ENCODE results near the gene MYL3.

The MYL3 gene

DNA sequence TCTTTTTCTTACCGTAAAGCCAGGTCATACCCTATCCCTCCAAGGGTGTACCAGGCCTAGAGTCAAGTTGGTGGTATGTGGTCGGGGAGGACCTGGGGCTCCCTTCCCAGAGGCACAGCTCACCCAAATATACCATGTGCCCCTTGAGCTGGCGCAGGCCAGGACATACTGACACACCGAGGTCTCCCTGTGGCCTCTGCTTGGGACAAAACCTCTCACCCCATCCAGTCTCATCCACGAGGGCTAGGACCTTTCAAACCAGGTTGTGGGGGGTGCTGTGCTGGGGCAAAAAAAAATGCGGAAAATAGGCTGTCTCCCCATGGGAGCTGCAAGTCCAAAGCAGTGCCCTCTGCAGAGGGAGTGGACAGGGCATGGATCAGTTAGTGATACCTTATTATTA, 37.1 kb upstream of the MYL3 start:
- H3F3A ChIP-seq (ENCODE audit: control insufficient read depth, insufficient read depth), result no peaks in the 10 kb centered on the region
- TF ChIP-seq, protein P1, sequence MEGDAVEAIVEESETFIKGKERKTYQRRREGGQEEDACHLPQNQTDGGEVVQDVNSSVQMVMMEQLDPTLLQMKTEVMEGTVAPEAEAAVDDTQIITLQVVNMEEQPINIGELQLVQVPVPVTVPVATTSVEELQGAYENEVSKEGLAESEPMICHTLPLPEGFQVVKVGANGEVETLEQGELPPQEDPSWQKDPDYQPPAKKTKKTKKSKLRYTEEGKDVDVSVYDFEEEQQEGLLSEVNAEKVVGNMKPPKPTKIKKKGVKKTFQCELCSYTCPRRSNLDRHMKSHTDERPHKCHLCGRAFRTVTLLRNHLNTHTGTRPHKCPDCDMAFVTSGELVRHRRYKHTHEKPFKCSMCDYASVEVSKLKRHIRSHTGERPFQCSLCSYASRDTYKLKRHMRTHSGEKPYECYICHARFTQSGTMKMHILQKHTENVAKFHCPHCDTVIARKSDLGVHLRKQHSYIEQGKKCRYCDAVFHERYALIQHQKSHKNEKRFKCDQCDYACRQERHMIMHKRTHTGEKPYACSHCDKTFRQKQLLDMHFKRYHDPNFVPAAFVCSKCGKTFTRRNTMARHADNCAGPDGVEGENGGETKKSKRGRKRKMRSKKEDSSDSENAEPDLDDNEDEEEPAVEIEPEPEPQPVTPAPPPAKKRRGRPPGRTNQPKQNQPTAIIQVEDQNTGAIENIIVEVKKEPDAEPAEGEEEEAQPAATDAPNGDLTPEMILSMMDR (IDR thresholded peaks at IDR 0.05; ENCODE audit: low read depth, low read length, poor library complexity, severe bottlenecking), result no peak
- no peak for TF ChIP-seq EZH2phosphoT487 (IDR thresholded peaks at IDR 0.05; ENCODE audit: borderline replicate concordance, low read length)
- no peak overlapping the region for H3K4me2 ChIP-seq (ENCODE audit: low read length)
- H3K4me1 ChIP-seq (ENCODE audit: control insufficient read depth, low read length), result peaks cover 14% of the 10 kb centered on the region
- no peaks in the 10 kb centered on the region for H3K9me2 ChIP-seq (replicated peaks; ENCODE audit: control insufficient read depth, low read length)
- no peak overlapping the region for H3K27ac ChIP-seq (ENCODE audit: low read depth, low read length)
- H3K4me3 ChIP-seq (ENCODE audit: low read length), result no peak overlapping the region
- H3K79me2 ChIP-seq (ENCODE audit: control insufficient read depth, low read length), result no peaks in the 10 kb centered on the region
- H3K36me3 ChIP-seq (ENCODE audit: control insufficient read depth, low read length), result no peaks in the 10 kb centered on the region
- peaks cover 16% of the 10 kb centered on the region for H3K27me3 ChIP-seq (ENCODE audit: control insufficient read depth, low read length)
- H4K20me1 ChIP-seq (ENCODE audit: control insufficient read depth, insufficient read depth, low read depth, low read length), result no peaks in the 10 kb centered on the region
- no peaks in the 10 kb centered on the region for H3K9me3 ChIP-seq (ENCODE audit: control insufficient read depth, insufficient read depth, low read length)

DNA sequence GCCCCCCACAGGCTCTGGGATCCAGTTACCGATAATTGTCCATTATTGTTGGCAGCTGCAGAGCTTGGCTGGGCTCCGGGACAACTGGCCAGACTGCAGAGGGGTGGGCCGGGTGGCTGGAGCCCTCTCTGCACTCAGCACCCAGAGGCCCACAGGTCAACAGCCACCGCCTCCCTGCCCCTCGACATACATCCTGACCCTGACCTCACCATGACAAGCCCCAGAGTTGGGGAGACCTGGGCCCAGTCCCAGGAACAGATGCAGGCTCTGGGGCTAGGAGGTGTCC, 36.7 kb upstream of the MYL3 start:
- H3K4me1 ChIP-seq (ENCODE audit: control insufficient read depth, low read length), result peaks cover 14% of the 10 kb centered on the region
- H3K79me2 ChIP-seq (ENCODE audit: control insufficient read depth, low read length), result no peaks in the 10 kb centered on the region
- no peaks in the 10 kb centered on the region for H3F3A ChIP-seq (ENCODE audit: control insufficient read depth, insufficient read depth)
- no peaks in the 10 kb centered on the region for H4K20me1 ChIP-seq (ENCODE audit: control insufficient read depth, insufficient read depth, low read depth, low read length)
- no peaks in the 10 kb centered on the region for H3K9me2 ChIP-seq (replicated peaks; ENCODE audit: control insufficient read depth, low read length)
- H3K27ac ChIP-seq (ENCODE audit: low read depth, low read length), result no peak overlapping the region
- TF ChIP-seq EZH2phosphoT487 (IDR thresholded peaks at IDR 0.05; ENCODE audit: borderline replicate concordance, low read length), result no peak
- H3K4me3 ChIP-seq (ENCODE audit: low read length), result no peak overlapping the region
- no peaks in the 10 kb centered on the region for H3K9me3 ChIP-seq (ENCODE audit: control insufficient read depth, insufficient read depth, low read length)
- no peak overlapping the region for H3K4me2 ChIP-seq (ENCODE audit: low read length)
- H3K36me3 ChIP-seq (ENCODE audit: control insufficient read depth, low read length), result no peaks in the 10 kb centered on the region
- peaks cover 16% of the 10 kb centered on the region for H3K27me3 ChIP-seq (ENCODE audit: control insufficient read depth, low read length)

DNA sequence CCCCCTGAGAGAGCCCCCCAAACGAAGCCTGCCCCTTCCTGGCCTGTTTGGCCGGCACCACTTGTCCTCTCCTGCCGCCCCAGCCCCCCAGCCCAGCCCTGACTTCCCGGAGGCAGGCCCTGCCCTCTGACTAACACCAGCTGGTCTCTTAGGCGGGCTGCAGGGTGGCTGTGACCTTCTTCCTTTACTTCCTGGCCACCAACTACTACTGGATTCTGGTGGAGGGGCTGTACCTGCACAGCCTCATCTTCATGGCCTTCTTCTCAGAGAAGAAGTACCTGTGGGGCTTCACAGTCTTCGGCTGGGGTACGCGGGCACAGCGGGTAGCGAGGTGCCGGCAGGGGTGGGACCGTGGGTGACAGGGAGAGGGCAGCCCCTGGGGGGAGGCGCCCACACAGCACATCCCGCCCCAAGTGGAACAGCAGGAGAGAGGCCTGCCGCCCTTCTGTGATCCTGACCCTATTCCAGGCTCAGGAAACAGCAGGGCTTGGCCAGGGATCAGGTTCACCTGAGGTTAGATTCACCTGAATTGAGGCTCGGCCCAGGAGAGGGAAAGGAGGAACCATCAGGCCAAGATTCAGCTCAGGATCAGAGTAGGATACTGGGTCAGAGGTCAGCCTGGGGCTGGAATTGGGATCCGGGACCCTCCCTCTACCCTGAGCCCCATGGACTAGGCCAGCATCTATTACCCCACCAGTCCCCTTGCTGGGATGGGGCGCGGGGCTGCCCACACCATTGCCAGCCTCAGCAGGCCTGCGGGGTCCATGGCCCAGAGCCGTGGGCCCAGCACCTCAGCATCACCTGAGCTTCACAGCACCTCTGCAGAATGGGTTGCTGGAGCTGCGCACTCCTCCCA, 36.1 kb upstream of the MYL3 start:
- Histone ChIP-seq H3K27me3 (ENCODE audit: control insufficient read depth, low read length) (peaks cover 16% of the 10 kb centered on the region), H3K9me3 (ENCODE audit: control insufficient read depth, insufficient read depth, low read length) (no peaks in the 10 kb centered on the region), H4K20me1 (ENCODE audit: control insufficient read depth, insufficient read depth, low read depth, low read length) (no peaks in the 10 kb centered on the region), H3K79me2 (ENCODE audit: control insufficient read depth, low read length) (no peaks in the 10 kb centered on the region), H3K4me2 (ENCODE audit: low read length) (peak overlapping the region; percentile 47), H3F3A (ENCODE audit: control insufficient read depth, insufficient read depth) (no peaks in the 10 kb centered on the region), H3K4me3 (ENCODE audit: low read length) (no peak overlapping the region), H3K4me1 (ENCODE audit: control insufficient read depth, low read length) (peaks cover 14% of the 10 kb centered on the region), H3K36me3 (ENCODE audit: control insufficient read depth, low read length) (no peaks in the 10 kb centered on the region), H3K27ac (ENCODE audit: low read depth, low read length) (no peak overlapping the region), H3K9me2 (replicated peaks; ENCODE audit: control insufficient read depth, low read length) (no peaks in the 10 kb centered on the region)
- no peak for TF ChIP-seq EZH2phosphoT487 (IDR thresholded peaks at IDR 0.05; ENCODE audit: borderline replicate concordance, low read length)
- TF ChIP-seq, protein P1 (IDR thresholded peaks at IDR 0.05; ENCODE audit: low read depth, low read length, poor library complexity, severe bottlenecking), result no peak

DNA sequence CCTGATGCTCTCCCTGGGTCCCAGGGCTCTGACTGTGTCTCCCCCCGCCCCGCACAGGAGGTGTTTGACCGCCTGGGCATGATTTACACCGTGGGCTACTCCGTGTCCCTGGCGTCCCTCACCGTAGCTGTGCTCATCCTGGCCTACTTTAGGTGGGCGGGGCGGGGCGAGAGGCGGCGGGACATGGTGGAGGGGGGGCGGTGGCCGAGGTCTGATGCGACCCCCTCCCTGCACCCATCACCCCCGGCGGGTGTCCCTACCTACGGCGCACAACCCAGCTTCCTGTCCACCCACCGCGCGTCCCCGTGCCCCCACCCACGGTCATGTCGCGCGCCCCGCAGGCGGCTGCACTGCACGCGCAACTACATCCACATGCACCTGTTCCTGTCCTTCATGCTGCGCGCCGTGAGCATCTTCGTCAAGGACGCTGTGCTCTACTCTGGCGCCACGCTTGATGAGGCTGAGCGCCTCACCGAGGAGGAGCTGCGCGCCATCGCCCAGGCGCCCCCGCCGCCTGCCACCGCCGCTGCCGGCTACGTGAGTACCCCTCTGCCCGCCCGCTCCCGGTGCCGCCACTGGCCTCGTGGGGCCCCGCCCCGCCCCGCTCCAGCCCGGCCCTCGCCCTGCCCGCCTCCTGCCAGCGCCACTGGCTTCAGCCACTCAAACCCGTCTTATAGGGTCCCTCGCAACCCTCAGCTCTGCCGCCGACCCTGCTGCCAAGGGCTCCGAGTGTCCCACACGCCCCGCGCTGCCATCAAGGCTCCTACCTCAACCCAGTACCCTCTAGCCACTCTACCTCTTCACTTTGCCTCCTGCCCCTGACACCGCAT, 35.3 kb upstream of the MYL3 start:
- no peak overlapping the region for H3K27ac ChIP-seq (ENCODE audit: low read depth, low read length)
- peak overlapping the region; percentile 47 for H3K4me2 ChIP-seq (ENCODE audit: low read length)
- TF ChIP-seq, protein P1 (IDR thresholded peaks at IDR 0.05; ENCODE audit: low read depth, low read length, poor library complexity, severe bottlenecking), result no peak
- no peak for TF ChIP-seq EZH2phosphoT487 (IDR thresholded peaks at IDR 0.05; ENCODE audit: borderline replicate concordance, low read length)
- H4K20me1 ChIP-seq (ENCODE audit: control insufficient read depth, insufficient read depth, low read depth, low read length), result no peaks in the 10 kb centered on the region
- H3K79me2 ChIP-seq (ENCODE audit: control insufficient read depth, low read length), result no peaks in the 10 kb centered on the region
- no peaks in the 10 kb centered on the region for H3K9me2 ChIP-seq (replicated peaks; ENCODE audit: control insufficient read depth, low read length)
- peak overlapping the region; percentile 54 for H3K4me3 ChIP-seq (ENCODE audit: low read length)
- H3K9me3 ChIP-seq (ENCODE audit: control insufficient read depth, insufficient read depth, low read length), result no peaks in the 10 kb centered on the region
- H3K27me3 ChIP-seq (ENCODE audit: control insufficient read depth, low read length), result peaks cover 16% of the 10 kb centered on the region
- H3F3A ChIP-seq (ENCODE audit: control insufficient read depth, insufficient read depth), result no peaks in the 10 kb centered on the region
- peaks cover 14% of the 10 kb centered on the region for H3K4me1 ChIP-seq (ENCODE audit: control insufficient read depth, low read length)
- H3K36me3 ChIP-seq (ENCODE audit: control insufficient read depth, low read length), result no peaks in the 10 kb centered on the region

Measured in DOHH2 (cell line).